ENCODE data around the gene FIZ1. TPM values are rescaled to one million over a fixed set of nuclear protein-coding genes. Genes with fewer than 3 reads are reported as not detected.

The FIZ1 gene
- total RNA-seq, 1 donor from 2014 or later, result 4.8 TPM

- Histone ChIP-seq H3K9ac (no peak overlapping the region), H3K9me3 (ENCODE audit: low read depth) (no peaks in the 10 kb centered on the region), H3F3A (ENCODE audit: low read depth) (peaks cover 46% of the 10 kb centered on the region), H3K27me3 (no peaks in the 10 kb centered on the region), H3K36me3 (peaks cover 10% of the 10 kb centered on the region), H3K4me1 (peaks cover 16% of the 10 kb centered on the region), H3K4me3 (no peak overlapping the region), H3K27ac (no peak overlapping the region), H4K20me1 (ENCODE audit: low read depth) (no peaks in the 10 kb centered on the region), H3K79me2 (ENCODE audit: low read depth) (no peaks in the 10 kb centered on the region), H3K4me2 (peak overlapping the region; percentile 10), H2AFZ (replicated peaks) (no peak overlapping the region)
- TF ChIP-seq EZH2phosphoT487 (IDR thresholded peaks at IDR 0.05) (no peak), EZH2 (IDR thresholded peaks at IDR 0.05) (no peak), CTCF (IDR thresholded peaks at IDR 0.05) (no peak)
- DNase-seq (ENCODE audit: low spot score), result peak; percentile 44
- H3K27me3 Mint-ChIP-seq (ENCODE audit: insufficient read depth, low read depth), result peaks cover 6% of the 10 kb centered on the region
- H3K36me3 Mint-ChIP-seq, result peaks cover 21% of the 10 kb centered on the region
- H3K27ac Mint-ChIP-seq, result no peak overlapping the region
- H3K9me3 Mint-ChIP-seq, result peaks cover 3% of the 10 kb centered on the region
- peaks cover 41% of the 10 kb centered on the region for H3K4me1 Mint-ChIP-seq
- H3K4me3 Mint-ChIP-seq, result no peak overlapping the region
Measured at GRCh38 chr19:55590617-55591016, 8.7 kb downstream of the FIZ1 start.

- Histone ChIP-seq H2AFZ (replicated peaks) (no peak overlapping the region), H3F3A (ENCODE audit: low read depth) (peaks cover 50% of the 10 kb centered on the region), H3K9ac (no peak overlapping the region), H3K4me3 (no peak overlapping the region), H3K4me2 (peak overlapping the region; percentile 60), H3K36me3 (peaks cover 5% of the 10 kb centered on the region), H3K27ac (peak overlapping the region; percentile 76), H3K79me2 (ENCODE audit: low read depth) (no peaks in the 10 kb centered on the region), H3K27me3 (no peaks in the 10 kb centered on the region), H4K20me1 (ENCODE audit: low read depth) (no peaks in the 10 kb centered on the region), H3K9me3 (ENCODE audit: low read depth) (no peaks in the 10 kb centered on the region), H3K4me1 (peaks cover 16% of the 10 kb centered on the region)
- Mint-ChIP-seq H3K27ac (no peak overlapping the region), H3K9me3 (peaks cover 3% of the 10 kb centered on the region), H3K4me1 (peaks cover 46% of the 10 kb centered on the region), H3K27me3 (ENCODE audit: insufficient read depth, low read depth) (peaks cover 6% of the 10 kb centered on the region), H3K36me3 (peaks cover 16% of the 10 kb centered on the region), H3K4me3 (peak overlapping the region; percentile 48)
- TF ChIP-seq CTCF (IDR thresholded peaks at IDR 0.05) (no peak), EZH2phosphoT487 (IDR thresholded peaks at IDR 0.05) (no peak), EZH2 (IDR thresholded peaks at IDR 0.05) (no peak)
- DNase-seq (ENCODE audit: low spot score), result no peak
Measured at GRCh38 chr19:55590109-55590508, 9.2 kb downstream of the FIZ1 start.

GRCh38 chr19:55588738-55589137, 10.6 kb downstream of the FIZ1 start:
- Histone ChIP-seq H3K36me3 (no peaks in the 10 kb centered on the region), H3K9ac (no peak overlapping the region), H4K20me1 (ENCODE audit: low read depth) (no peaks in the 10 kb centered on the region), H3K27ac (no peak overlapping the region), H3K9me3 (ENCODE audit: low read depth) (no peaks in the 10 kb centered on the region), H3K4me1 (peaks cover 16% of the 10 kb centered on the region), H3K79me2 (ENCODE audit: low read depth) (no peaks in the 10 kb centered on the region), H3K4me3 (no peak overlapping the region), H3F3A (ENCODE audit: low read depth) (peaks cover 62% of the 10 kb centered on the region), H2AFZ (replicated peaks) (no peak overlapping the region), H3K4me2 (no peak overlapping the region), H3K27me3 (no peaks in the 10 kb centered on the region)
- Mint-ChIP-seq H3K4me1 (peaks cover 52% of the 10 kb centered on the region), H3K36me3 (peaks cover 9% of the 10 kb centered on the region), H3K4me3 (no peak overlapping the region), H3K27me3 (ENCODE audit: insufficient read depth, low read depth) (peaks cover 6% of the 10 kb centered on the region), H3K27ac (no peak overlapping the region), H3K9me3 (peaks cover 3% of the 10 kb centered on the region)
- TF ChIP-seq CTCF (IDR thresholded peaks at IDR 0.05) (no peak), EZH2phosphoT487 (IDR thresholded peaks at IDR 0.05) (no peak), EZH2 (IDR thresholded peaks at IDR 0.05) (no peak)
- no peak for DNase-seq (ENCODE audit: low spot score)

All from neural progenitor cell (in vitro differentiated cells).